ENCODE measurements around the gene TEX2. TPM values are rescaled to one million over a fixed set of nuclear protein-coding genes. Genes with fewer than 3 reads are reported as not detected.
A peak's percentile ranks its signal among the peaks of the same experiment; 100 is the strongest.

Gene TEX2
- total and polyA plus RNA-seq, 5 donors from 2014 or later: 6.0 to 9.3 (median 6.1) TPM

GRCh38 chr17:64277831-64278562 is 14.9 kb upstream of the TEX2 start:
- Mint-ChIP-seq H3K4me3 (no peak overlapping the region), H3K4me1 (peaks cover 0 to 2% (median under 1%) of the 10 kb centered on the region in 4 donors), H3K27ac (peak overlapping the region in 2 of 3 donors; percentile 7 to 53), H3K9me3 (peaks cover 0 to 2% (median 0%) of the 10 kb centered on the region in 7 donors), H3K27me3 (peaks cover 4% of the 10 kb centered on the region), H3K36me3 (no peaks in the 10 kb centered on the region)
- H3K4me3 ChIP-seq (ENCODE audit: low read depth, low read length): no peak overlapping the region
- no peak overlapping the region for H3K27ac ChIP-seq (ENCODE audit: insufficient read depth, low read length, poor library complexity, severe bottlenecking)
- H3K27me3 ChIP-seq (ENCODE audit: control insufficient read depth, insufficient read depth, low read length): no peaks in the 10 kb centered on the region
- no peak for DNase-seq
- H3K36me3 ChIP-seq (ENCODE audit: control insufficient read depth, insufficient read depth, low read length): no peaks in the 10 kb centered on the region
- no peaks in the 10 kb centered on the region for H3K4me1 ChIP-seq (ENCODE audit: control insufficient read depth, insufficient read depth, low read length, poor library complexity, severe bottlenecking)
- H3K9me3 ChIP-seq (ENCODE audit: control insufficient read depth in 2 of 2, low read length in 2 of 2): no peaks in the 10 kb centered on the region
- no peak for ATAC-seq (ENCODE audit: low read depth in 2 of 2)

- Histone ChIP-seq H3K36me3 (ENCODE audit: control insufficient read depth, insufficient read depth, low read length) (no peaks in the 10 kb centered on the region), H3K4me1 (ENCODE audit: control insufficient read depth, insufficient read depth, low read length, poor library complexity, severe bottlenecking) (no peaks in the 10 kb centered on the region), H3K27ac (ENCODE audit: insufficient read depth, low read length, poor library complexity, severe bottlenecking) (no peak overlapping the region), H3K27me3 (ENCODE audit: control insufficient read depth, insufficient read depth, low read length) (no peaks in the 10 kb centered on the region), H3K9me3 (ENCODE audit: control insufficient read depth in 2 of 2, low read length in 2 of 2) (peaks cover 0 to under 1% of the 10 kb centered on the region in 2 experiments), H3K4me3 (ENCODE audit: low read depth, low read length) (no peak overlapping the region)
- Mint-ChIP-seq H3K4me3 (no peak overlapping the region), H3K27ac (peak overlapping the region in 1 of 3 donors; percentile 53), H3K4me1 (peaks cover 0 to 2% (median under 1%) of the 10 kb centered on the region in 4 donors), H3K27me3 (peaks cover 2% of the 10 kb centered on the region), H3K36me3 (no peaks in the 10 kb centered on the region), H3K9me3 (peaks cover 0 to 2% (median 0%) of the 10 kb centered on the region in 7 donors)
- DNase-seq (no peak), ATAC-seq (ENCODE audit: low read depth in 2 of 2) (no peak)
These were observed 14.0 kb upstream of the TEX2 start for GRCh38 chr17:64276961-64277505.

- Mint-ChIP-seq H3K4me1 (peaks cover 1 to 19% (median 8%) of the 10 kb centered on the region in 4 donors), H3K27me3 (peaks cover 4% of the 10 kb centered on the region), H3K27ac (peak overlapping the region in 1 of 3 donors; percentile 42), H3K4me3 (no peak overlapping the region), H3K9me3 (peaks cover 0 to 8% (median 0%) of the 10 kb centered on the region in 7 donors), H3K36me3 (peaks cover 4% of the 10 kb centered on the region)
- DNase-seq: no peak
- no peak for ATAC-seq (ENCODE audit: low read depth in 2 of 2)
- Histone ChIP-seq H3K27me3 (ENCODE audit: control insufficient read depth, insufficient read depth, low read length) (no peaks in the 10 kb centered on the region), H3K4me3 (ENCODE audit: low read depth, low read length) (no peak overlapping the region), H3K27ac (ENCODE audit: insufficient read depth, low read length, poor library complexity, severe bottlenecking) (no peak overlapping the region), H3K9me3 (ENCODE audit: control insufficient read depth in 2 of 2, low read length in 2 of 2) (peaks cover 0 to 5% of the 10 kb centered on the region in 2 experiments), H3K36me3 (ENCODE audit: control insufficient read depth, insufficient read depth, low read length) (no peaks in the 10 kb centered on the region), H3K4me1 (ENCODE audit: control insufficient read depth, insufficient read depth, low read length, poor library complexity, severe bottlenecking) (peaks cover 3% of the 10 kb centered on the region)
These were observed 12.0 kb upstream of the TEX2 start for GRCh38 chr17:64275016-64275415.

GRCh38 chr17:64273006-64273405 is 9.9 kb upstream of the TEX2 start:
- Histone ChIP-seq H3K27ac (ENCODE audit: insufficient read depth, low read length, poor library complexity, severe bottlenecking) (no peak overlapping the region), H3K4me1 (ENCODE audit: control insufficient read depth, insufficient read depth, low read length, poor library complexity, severe bottlenecking) (peaks cover 3% of the 10 kb centered on the region), H3K9me3 (ENCODE audit: control insufficient read depth in 2 of 2, low read length in 2 of 2) (peaks cover 0 to 5% of the 10 kb centered on the region in 2 experiments), H3K27me3 (ENCODE audit: control insufficient read depth, insufficient read depth, low read length) (peaks cover 4% of the 10 kb centered on the region), H3K36me3 (ENCODE audit: control insufficient read depth, insufficient read depth, low read length) (no peaks in the 10 kb centered on the region), H3K4me3 (ENCODE audit: low read depth, low read length) (no peak overlapping the region)
- DNase-seq (no peak), ATAC-seq (ENCODE audit: low read depth in 2 of 2) (no peak)
- H3K36me3 Mint-ChIP-seq: peaks cover 4% of the 10 kb centered on the region
- peaks cover 0 to 8% (median 0%) of the 10 kb centered on the region in 7 donors for H3K9me3 Mint-ChIP-seq
- peaks cover 2 to 26% (median 9%) of the 10 kb centered on the region in 4 donors for H3K4me1 Mint-ChIP-seq
- no peak overlapping the region for H3K27ac Mint-ChIP-seq
- H3K4me3 Mint-ChIP-seq: peak overlapping the region in 2 of 4 donors; percentile 12 to 15
- peaks cover 10% of the 10 kb centered on the region for H3K27me3 Mint-ChIP-seq

GRCh38 chr17:64270885-64271284 is 7.8 kb upstream of the TEX2 start:
- ATAC-seq (ENCODE audit: low read depth in 2 of 2) (peak in 1 of 2 donors; percentile 31), DNase-seq (peak in 1 of 3 donors; percentile 66)
- Mint-ChIP-seq H3K4me3 (peak overlapping the region in 3 of 4 donors; percentile 2 to 69 (median 48)), H3K36me3 (peaks cover 4% of the 10 kb centered on the region), H3K9me3 (peaks cover 0 to 8% (median 0%) of the 10 kb centered on the region in 7 donors), H3K4me1 (peaks cover 2 to 26% (median 12%) of the 10 kb centered on the region in 4 donors), H3K27ac (peak overlapping the region; percentile 20 to 81 (median 81)), H3K27me3 (peaks cover 26% of the 10 kb centered on the region)
- H3K4me1 ChIP-seq (ENCODE audit: control insufficient read depth, insufficient read depth, low read length, poor library complexity, severe bottlenecking): peaks cover 3% of the 10 kb centered on the region
- H3K27ac ChIP-seq (ENCODE audit: insufficient read depth, low read length, poor library complexity, severe bottlenecking): peak overlapping the region; percentile 6
- peaks cover 4% of the 10 kb centered on the region for H3K27me3 ChIP-seq (ENCODE audit: control insufficient read depth, insufficient read depth, low read length)
- H3K36me3 ChIP-seq (ENCODE audit: control insufficient read depth, insufficient read depth, low read length): no peaks in the 10 kb centered on the region
- peak overlapping the region; percentile 43 for H3K4me3 ChIP-seq (ENCODE audit: low read depth, low read length)
- peaks cover 0 to 5% of the 10 kb centered on the region in 2 experiments for H3K9me3 ChIP-seq (ENCODE audit: control insufficient read depth in 2 of 2, low read length in 2 of 2)

- peak overlapping the region in 3 of 4 donors; percentile 43 to 69 (median 48) for H3K4me3 Mint-ChIP-seq
- peaks cover 34% of the 10 kb centered on the region for H3K27me3 Mint-ChIP-seq
These were observed 6.9 kb upstream of the TEX2 start for GRCh38 chr17:64269687-64270649.

GRCh38 chr17:64264891-64265290 is 1.8 kb upstream of the TEX2 start:
- DNase-seq: no peak
- H3K4me3 ChIP-seq (ENCODE audit: low read depth, low read length): no peak overlapping the region
- Mint-ChIP-seq H3K36me3 (no peaks in the 10 kb centered on the region), H3K4me3 (peak overlapping the region; percentile 36 to 95 (median 62)), H3K9me3 (no peaks in the 10 kb centered on the region), H3K27ac (no peak overlapping the region), H3K27me3 (peaks cover 50% of the 10 kb centered on the region), H3K4me1 (peaks cover 22 to 47% (median 27%) of the 10 kb centered on the region in 4 donors)
- H3K9me3 ChIP-seq (ENCODE audit: control insufficient read depth in 2 of 2, low read length in 2 of 2): no peaks in the 10 kb centered on the region
- ATAC-seq (ENCODE audit: low read depth in 2 of 2): no peak
- H3K36me3 ChIP-seq (ENCODE audit: control insufficient read depth, insufficient read depth, low read length): no peaks in the 10 kb centered on the region
- peaks cover 21% of the 10 kb centered on the region for H3K4me1 ChIP-seq (ENCODE audit: control insufficient read depth, insufficient read depth, low read length, poor library complexity, severe bottlenecking)
- no peak overlapping the region for H3K27ac ChIP-seq (ENCODE audit: insufficient read depth, low read length, poor library complexity, severe bottlenecking)
- peaks cover 4% of the 10 kb centered on the region for H3K27me3 ChIP-seq (ENCODE audit: control insufficient read depth, insufficient read depth, low read length)

More at GRCh38 chr17:64269687-64270649, 6.9 kb upstream of the TEX2 start:
- Mint-ChIP-seq H3K36me3 (peaks cover 4% of the 10 kb centered on the region), H3K27ac (peak overlapping the region; percentile 5 to 81 (median 81)), H3K4me1 (peaks cover 2 to 26% (median 12%) of the 10 kb centered on the region in 4 donors), H3K9me3 (peaks cover 0 to 8% (median 0%) of the 10 kb centered on the region in 7 donors)
- H3K9me3 ChIP-seq (ENCODE audit: control insufficient read depth in 2 of 2, low read length in 2 of 2): peaks cover 0 to 5% of the 10 kb centered on the region in 2 experiments
- peak overlapping the region; percentile 43 for H3K4me3 ChIP-seq (ENCODE audit: low read depth, low read length)
- peaks cover 4% of the 10 kb centered on the region for H3K27me3 ChIP-seq (ENCODE audit: control insufficient read depth, insufficient read depth, low read length)
- DNase-seq (no peak), ATAC-seq (ENCODE audit: low read depth in 2 of 2) (no peak)
- H3K4me1 ChIP-seq (ENCODE audit: control insufficient read depth, insufficient read depth, low read length, poor library complexity, severe bottlenecking): peaks cover 3% of the 10 kb centered on the region
- H3K36me3 ChIP-seq (ENCODE audit: control insufficient read depth, insufficient read depth, low read length): no peaks in the 10 kb centered on the region
- H3K27ac ChIP-seq (ENCODE audit: insufficient read depth, low read length, poor library complexity, severe bottlenecking): no peak overlapping the region

Data from CD4-positive, CD25-positive, alpha-beta regulatory T cell (primary cell).